Transverse colon (tissue), 4 donors: ENCODE data around the gene AP4B1.

Source experiments
- POLR2AphosphoS5 ChIP-seq, 3 donors: sonication (generic); formaldehyde crosslinking; IDR thresholded peaks; one replicate each; pipeline ENCODE4 v1.6.1; 2016; ENCODE audit warnings: antibody characterized with exemption in 3 of 3
- TF ChIP-seq, protein P1 (sequence below), 5 experiments: fragments of 200-600 bp in 3 of 5; fragments of 450-650 bp in 2 of 5; sonication (generic) in 3 of 5; IDR thresholded peaks; 1 replicate in 2 of 5; 2 replicates in 3 of 5; pipeline ENCODE4 v1.5.1; 2016 to 2017; ENCODE audit warnings: antibody characterized with exemption in 5 of 5, inconsistent platforms in 3 of 5, mild to moderate bottlenecking in 2 of 5, moderate library complexity in 1 of 5

DNA sequence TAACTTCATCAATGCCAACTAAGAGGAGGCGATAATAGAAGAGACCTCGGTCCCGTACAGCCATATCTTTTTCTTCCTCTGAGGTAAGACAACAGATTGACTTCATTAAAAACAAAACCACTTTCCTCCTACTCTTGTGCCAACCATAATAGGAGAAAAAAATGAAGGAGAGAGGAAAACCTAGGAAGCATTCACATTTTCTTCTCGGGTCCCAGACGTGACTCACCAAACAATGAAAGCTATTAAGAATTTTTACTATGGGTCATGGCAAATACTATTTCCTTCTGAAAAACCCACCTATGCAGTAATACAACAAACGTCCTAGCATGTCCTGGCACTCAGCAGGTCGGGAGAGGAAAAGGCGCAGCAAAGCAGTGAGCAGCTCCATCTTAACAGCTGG, 8.6 kb downstream of the AP4B1 start:
- TF ChIP-seq, protein P1, sequence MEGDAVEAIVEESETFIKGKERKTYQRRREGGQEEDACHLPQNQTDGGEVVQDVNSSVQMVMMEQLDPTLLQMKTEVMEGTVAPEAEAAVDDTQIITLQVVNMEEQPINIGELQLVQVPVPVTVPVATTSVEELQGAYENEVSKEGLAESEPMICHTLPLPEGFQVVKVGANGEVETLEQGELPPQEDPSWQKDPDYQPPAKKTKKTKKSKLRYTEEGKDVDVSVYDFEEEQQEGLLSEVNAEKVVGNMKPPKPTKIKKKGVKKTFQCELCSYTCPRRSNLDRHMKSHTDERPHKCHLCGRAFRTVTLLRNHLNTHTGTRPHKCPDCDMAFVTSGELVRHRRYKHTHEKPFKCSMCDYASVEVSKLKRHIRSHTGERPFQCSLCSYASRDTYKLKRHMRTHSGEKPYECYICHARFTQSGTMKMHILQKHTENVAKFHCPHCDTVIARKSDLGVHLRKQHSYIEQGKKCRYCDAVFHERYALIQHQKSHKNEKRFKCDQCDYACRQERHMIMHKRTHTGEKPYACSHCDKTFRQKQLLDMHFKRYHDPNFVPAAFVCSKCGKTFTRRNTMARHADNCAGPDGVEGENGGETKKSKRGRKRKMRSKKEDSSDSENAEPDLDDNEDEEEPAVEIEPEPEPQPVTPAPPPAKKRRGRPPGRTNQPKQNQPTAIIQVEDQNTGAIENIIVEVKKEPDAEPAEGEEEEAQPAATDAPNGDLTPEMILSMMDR (IDR thresholded peaks at IDR 0.05), result no peak
- no peak for TF ChIP-seq POLR2AphosphoS5 (IDR thresholded peaks at IDR 0.05)
